HG02885 (cell line): Measurements from ENCODE around the gene ITIH3.

Source experiments
- ATAC-seq: cut with Tn5 transposase; IDR thresholded peaks from one replicate; pipeline ENCODE4 v1.9.1; 2021; ENCODE audit warnings: mild to moderate bottlenecking; ENCODE audit not compliant: unreplicated experiment, poor library complexity

Gene ITIH3

DNA sequence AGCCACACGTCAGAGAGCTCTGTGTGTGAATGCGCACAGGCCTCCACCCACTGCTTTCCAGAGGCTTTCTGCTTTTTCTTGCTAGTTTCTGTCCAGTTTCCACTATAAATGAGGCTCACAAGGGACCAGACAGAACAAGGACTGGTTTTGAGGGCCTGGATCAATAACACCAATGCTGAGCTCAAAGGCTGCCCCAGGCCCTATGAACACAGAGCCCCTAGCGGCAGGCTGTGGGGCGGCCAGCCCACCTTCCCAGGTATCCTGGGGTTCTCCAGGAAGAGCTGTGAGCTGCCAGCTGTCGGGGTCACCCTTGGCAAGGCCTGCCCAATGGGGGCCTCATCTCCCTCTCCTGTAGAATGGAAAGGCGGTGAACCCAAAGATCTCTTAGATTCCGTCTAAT lies 2.2 kb upstream of the ITIH3 start:
- ATAC-seq, result no peak

DNA sequence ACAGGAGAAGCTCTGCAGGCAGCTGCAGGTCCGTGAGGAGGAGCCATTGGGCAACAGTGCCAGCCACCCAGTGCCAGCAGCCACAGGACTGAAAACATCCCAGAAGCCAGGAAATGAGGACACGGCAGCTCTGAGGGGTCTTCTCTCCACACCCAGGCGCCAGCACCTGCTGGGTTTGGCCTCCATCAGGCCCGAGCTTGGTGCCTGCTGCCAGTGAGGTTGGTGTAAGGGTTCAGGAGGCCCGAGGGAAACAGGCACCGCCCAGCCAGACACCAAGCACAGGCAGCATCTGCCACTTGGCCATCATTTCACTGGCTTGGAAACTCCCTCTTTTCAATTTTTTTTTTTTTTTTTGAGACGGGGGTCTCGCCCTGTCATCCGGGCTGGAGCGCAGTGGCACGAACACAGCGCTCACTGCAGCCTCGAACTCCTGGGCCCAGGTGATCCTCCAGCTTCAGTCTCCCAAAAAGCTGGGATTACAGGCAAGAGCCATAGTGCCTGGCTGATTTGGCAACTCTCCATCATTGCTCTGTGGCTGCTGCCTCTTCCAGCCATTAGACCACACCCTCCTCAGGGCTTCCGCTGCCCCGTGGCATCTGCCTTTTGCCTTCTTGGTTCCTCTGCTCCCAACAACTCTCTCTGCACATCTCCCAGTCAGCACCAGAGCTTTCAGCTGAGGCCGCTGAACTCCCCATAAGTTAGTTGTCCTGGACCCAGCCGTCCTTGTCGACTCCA lies 1.5 kb upstream of the ITIH3 start:
- no peak for ATAC-seq

DNA sequence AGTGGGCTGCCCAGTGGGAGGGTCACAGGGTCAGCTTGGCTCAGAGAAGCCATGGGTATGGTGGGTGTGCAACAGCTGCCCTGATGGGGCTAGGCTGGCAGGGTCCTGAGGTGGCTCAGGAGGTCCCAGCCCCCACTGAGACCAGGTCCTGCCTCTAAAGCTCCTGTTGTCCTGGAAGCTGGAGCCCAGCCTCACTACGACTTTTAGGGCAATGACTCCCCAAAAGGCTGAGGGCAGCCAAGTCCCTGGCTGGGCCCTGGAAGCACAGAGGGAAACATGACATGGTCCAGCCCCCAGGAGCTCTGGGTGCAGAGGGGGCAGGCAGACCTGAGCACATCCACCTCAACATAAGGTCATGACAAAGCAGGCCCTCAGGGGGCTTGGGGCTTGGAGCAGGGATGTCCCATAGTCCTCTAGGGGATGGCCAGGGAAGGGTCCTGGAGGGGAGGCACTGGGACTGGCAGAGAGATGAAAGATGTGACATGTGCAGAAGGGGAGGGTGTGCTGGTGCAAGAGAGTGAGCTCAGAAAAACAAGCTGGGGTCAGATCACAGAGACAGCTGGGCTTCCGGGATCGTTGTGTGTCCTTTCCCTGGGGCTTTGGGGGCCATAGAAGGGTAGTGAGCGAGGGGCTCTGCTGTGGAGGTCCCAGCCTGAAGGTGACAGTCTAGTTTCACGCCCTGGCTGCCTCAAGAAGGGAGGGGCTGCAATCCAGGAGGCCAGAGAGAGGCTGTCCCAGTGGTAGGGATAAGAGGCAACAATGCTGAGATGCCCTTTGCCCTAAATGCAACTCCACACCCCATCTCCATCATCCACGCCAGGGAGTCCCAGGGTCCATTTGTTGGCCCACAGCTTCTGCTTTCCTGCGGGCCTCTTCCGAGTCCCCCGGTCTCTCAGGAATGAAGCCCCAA lies 639 bp upstream of the ITIH3 start:
- no peak for ATAC-seq

GRCh38 chr3:52795298-52795900 lies 803 bp downstream of the ITIH3 start:
- ATAC-seq, result no peak

GRCh38 chr3:52796411-52796810 lies 1.8 kb downstream of the ITIH3 start:
- ATAC-seq, result no peak

DNA sequence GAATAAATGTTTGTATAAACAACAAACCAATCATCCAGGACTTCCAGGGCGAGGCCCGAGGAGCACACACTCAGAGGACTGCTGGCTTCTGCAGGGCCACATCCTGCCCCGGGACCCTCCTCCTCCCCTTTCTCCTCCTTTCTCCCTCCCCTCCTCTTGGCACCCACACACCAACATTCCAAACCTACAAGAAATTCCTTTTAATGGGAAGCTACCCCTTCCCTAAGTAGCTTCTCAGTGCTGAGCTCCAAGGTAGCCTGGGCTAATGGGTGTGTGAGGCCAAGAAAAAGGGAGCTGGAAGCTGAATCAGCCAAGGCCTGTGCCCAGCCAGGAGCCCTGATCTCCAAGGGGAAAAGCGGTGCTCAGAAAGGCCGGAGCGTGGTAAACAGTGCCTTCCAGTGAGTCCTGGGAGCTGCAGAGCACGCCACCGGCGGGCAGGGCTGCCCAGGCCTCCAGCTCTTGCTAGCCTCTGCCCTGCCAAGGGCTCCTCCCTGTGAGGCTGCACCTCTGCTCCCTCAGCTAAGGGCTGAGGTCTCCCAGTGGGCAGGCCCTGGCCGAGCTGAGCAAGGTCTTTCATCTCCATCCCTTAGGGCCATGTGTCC lies 3.9 kb downstream of the ITIH3 start:
- no peak for ATAC-seq

DNA sequence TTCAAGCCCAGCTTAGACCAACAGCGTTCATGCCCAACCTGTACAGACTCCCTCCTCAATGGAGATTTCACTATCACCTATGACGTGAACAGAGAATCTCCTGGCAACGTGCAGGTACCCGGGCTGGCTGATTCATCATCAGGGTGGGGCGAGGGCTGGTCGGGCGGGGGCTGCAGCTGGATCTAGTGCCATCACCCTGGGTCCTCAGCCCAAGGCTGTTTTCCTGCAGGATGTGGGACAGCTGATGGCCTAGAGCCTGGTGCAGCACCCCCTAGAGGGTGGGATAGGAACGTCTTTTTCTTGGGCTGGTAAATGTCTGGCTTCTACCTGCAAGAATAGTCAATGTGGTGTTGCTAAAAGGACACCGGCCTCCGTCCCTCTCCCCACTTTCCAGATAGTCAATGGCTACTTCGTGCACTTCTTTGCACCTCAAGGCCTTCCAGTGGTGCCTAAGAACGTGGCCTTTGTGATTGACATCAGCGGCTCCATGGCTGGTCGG lies 4.4 kb downstream of the ITIH3 start:
- no peak for ATAC-seq

DNA sequence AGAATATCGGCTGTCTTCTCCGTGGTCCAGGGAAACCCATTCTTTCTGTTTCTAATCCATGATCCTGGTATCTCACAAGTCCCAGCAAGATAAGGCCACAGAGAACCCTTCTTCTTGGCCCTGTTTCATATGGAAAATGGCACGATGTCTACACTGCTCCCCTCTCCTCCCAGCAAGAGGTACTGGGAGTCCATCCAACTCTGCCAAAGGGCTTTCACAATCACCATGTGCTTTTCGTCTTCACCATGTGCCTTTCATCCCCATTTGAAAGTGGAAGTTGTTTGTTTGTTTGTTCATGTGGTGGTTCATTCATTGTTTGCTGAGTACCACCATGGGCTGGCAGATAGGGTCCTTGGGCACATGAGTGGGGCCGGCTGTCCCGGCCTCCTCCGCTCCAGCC lies 5.5 kb downstream of the ITIH3 start:
- no peak for ATAC-seq

DNA sequence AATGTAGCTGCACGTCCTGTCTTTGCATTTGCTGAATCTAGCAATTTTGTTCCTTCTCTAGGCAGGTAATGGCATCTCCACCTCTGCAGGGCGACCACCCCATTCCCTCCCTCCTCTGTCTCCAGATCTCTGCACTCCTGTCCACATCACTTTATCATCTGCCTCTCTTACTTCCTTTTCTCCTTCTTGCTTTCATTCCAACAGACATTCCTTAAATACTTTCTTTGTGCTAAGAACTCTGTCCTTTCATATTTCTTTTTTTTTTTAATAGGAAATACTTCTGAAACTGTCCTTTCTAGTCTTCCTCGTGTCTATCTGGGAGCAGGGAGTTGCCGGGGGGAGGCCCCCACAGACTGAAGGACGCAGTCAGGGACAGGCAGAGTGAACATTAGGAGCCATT lies 7.2 kb downstream of the ITIH3 start:
- ATAC-seq, result no peak

DNA sequence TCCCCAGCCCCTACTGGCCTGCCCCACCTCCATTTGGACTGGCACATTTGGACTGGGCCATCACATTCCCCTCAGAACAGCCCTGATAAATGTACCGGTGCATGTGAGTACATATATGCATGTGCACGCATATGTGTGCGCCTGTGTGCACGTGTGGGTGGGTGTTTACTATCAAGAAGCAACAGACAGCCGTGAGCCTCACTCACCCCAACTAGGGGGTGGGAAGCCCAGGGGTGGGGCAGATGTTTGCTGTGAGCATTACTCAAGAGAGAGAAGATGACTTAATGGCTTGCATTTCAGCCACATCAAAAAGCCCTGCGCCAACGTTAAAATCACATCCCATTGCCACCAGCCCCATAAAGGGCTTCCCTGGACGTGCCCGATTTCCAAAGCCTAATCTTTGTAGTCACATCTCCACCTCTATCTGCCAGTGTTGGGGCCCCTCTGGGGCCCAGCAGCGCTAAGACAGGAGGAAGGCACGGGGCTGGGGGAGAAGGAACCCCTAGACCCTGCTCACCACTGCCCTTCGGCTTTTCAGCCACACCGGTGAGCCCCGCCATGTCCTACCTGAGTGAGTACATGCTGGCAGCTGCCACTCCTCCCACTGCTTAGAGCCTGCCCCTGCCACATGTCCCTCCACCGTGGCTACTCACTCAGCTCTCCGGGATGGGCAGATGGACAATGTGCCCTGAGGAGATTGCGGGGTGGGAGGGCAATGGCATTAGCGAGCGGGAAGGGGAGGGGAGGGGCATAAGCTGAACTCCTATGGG lies 10.9 kb downstream of the ITIH3 start:
- ATAC-seq, result no peak

- ATAC-seq, result no peak
Measured at GRCh38 chr3:52809149-52809548, 14.6 kb downstream of the ITIH3 start.

GRCh38 chr3:52809662-52810377 lies 15.2 kb downstream of the ITIH3 start:
- no peak for ATAC-seq

DNA sequence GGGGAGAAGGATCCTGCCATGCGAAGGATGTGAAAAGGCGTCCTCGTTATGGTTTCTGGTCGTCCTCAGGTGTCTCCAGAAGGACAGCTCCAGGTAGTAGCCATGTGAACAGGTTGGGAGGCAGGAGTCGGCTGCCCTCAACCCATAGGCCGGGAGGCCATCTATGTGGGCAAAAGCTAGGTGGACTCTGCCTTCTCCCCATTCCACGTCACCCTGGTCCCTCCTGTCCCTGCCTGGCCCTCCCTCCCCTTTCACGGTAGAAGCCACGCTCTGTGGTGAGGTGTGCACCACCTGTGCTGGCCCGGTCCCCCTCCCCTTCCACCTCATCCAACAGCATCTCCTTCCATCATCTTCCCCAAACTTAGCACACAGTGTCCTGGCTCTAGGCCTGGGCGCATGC lies 16.3 kb downstream of the ITIH3 start:
- ATAC-seq, result no peak

GRCh38 chr3:52811452-52812011 lies 16.9 kb downstream of the ITIH3 start:
- ATAC-seq, result no peak

GRCh38 chr3:52813810-52814209 lies 19.2 kb downstream of the ITIH3 start:
- ATAC-seq, result no peak

- no peak for ATAC-seq
Measured at GRCh38 chr3:52816199-52816598, 21.6 kb downstream of the ITIH3 start.

- no peak for ATAC-seq
Measured at GRCh38 chr3:52816654-52817053, 22.1 kb downstream of the ITIH3 start.

DNA sequence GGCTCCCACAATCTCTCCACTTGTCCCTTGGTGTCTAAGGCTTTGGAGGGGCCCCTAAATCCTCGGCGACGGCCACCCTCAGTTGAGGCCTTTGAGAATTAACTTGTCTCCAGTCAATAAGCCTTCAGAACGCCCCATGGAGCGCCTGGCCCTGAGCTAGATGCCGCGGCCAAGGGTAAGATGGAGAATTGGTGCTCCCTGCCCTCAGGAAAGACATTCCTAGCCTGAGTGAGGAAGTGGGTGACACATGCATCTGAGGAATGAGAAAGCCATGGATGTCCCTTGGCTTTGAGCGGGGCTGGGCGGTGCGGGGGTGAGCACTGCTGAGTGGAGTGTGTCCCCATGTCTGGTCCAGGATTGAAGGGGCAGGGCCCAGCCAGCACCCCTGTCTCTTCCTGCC lies 22.6 kb downstream of the ITIH3 start:
- no peak for ATAC-seq

GRCh38 chr3:52817860-52818259 lies 23.3 kb downstream of the ITIH3 start:
- no peak for ATAC-seq
